AG10803 (cell line): ENCODE data around the gene FBXL7.

Experiments
- DNase-seq: peaks from one replicate; pipeline ENCODE4 v3.0.0; 2010; ENCODE audit warnings: low read depth
- H3K4me3 ChIP-seq: 2 replicates; pipeline ENCODE4 v1.5.1; 2011; ENCODE audit warnings: mild to moderate bottlenecking, low read length, control low read depth
- CTCF ChIP-seq: conservative IDR thresholded peaks from 2 replicates; pipeline ENCODE4 v1.5.1; 2011; ENCODE audit warnings: mild to moderate bottlenecking, low read length, control low read depth, inconsistent platforms

The FBXL7 gene

GRCh38 chr5:15535938-15536337 is 36.0 kb downstream of the FBXL7 start:
- no peak overlapping the region for H3K4me3 ChIP-seq
- no peak for DNase-seq
- TF ChIP-seq CTCF = no peak

- no peak for TF ChIP-seq CTCF
- DNase-seq = no peak
- H3K4me3 ChIP-seq = no peak overlapping the region
These were observed 38.5 kb downstream of the FBXL7 start for GRCh38 chr5:15538516-15538915.

- no peak for DNase-seq
- H3K4me3 ChIP-seq = no peak overlapping the region
- no peak for TF ChIP-seq CTCF
These were observed 40.0 kb downstream of the FBXL7 start for GRCh38 chr5:15539951-15540350.

GRCh38 chr5:15544039-15544438 is 44.1 kb downstream of the FBXL7 start:
- H3K4me3 ChIP-seq = no peak overlapping the region
- no peak for TF ChIP-seq CTCF

GRCh38 chr5:15545082-15545481 is 45.1 kb downstream of the FBXL7 start:
- no peak for TF ChIP-seq CTCF
- DNase-seq = no peak
- no peak overlapping the region for H3K4me3 ChIP-seq

More at GRCh38 chr5:15544039-15544438, 44.1 kb downstream of the FBXL7 start:
- peak; percentile 16 for DNase-seq

- no peak overlapping the region for H3K4me3 ChIP-seq
- DNase-seq = no peak
- TF ChIP-seq CTCF = no peak
These were observed 47.4 kb downstream of the FBXL7 start for GRCh38 chr5:15547261-15547839.

GRCh38 chr5:15549961-15550360 is 50.0 kb downstream of the FBXL7 start:
- no peak for TF ChIP-seq CTCF
- no peak for DNase-seq
- H3K4me3 ChIP-seq = no peak overlapping the region
